Adrenal gland (tissue), 12 donors: ENCODE data around the gene PRKAR1B. TPM values are rescaled to one million over a fixed set of nuclear protein-coding genes. Genes with fewer than 3 reads are reported as not detected.

Source experiments
- DNase-seq, 7 donors: peaks; one replicate each; pipeline ENCODE4 v3.0.0-alpha.2; 2019 to 2020
- H3K27ac ChIP-seq, 5 donors: fragments of 200-600 bp; sonication (generic) in 4 of 5; 1 replicate in 3 of 5; 2 replicates in 2 of 5; pipeline versions ENCODE4 v1.5.1 to v1.8.0; 2016 to 2020; ENCODE audit warnings: mild to moderate bottlenecking in 1 of 5
- H3K27me3 ChIP-seq: fragments of 200-600 bp; 2 replicates; pipeline ENCODE4 v1.8.0; 2021
- H3K36me3 ChIP-seq, 2 donors: fragments of 200-600 bp; replicated peaks in 1 of 2; 1 replicate in 1 of 2; 2 replicates in 1 of 2; pipeline versions ENCODE4 v1.5.1 to v1.8.0; 2018 to 2022
- H3K4me1 ChIP-seq, 2 donors: fragments of 200-600 bp; replicated peaks in 1 of 2; 1 replicate in 1 of 2; 2 replicates in 1 of 2; pipeline versions ENCODE4 v1.5.1 to v1.8.0; 2018 to 2021
- H3K4me3 ChIP-seq, 4 donors: fragments of 200-600 bp; sonication (generic) in 3 of 4; one replicate each; pipeline ENCODE4 v1.5.1; 2016 to 2018
- H3K9me3 ChIP-seq, 3 donors: fragments of 200-600 bp; sonication (generic) in 1 of 3; replicated peaks in 1 of 3; 1 replicate in 2 of 3; 2 replicates in 1 of 3; pipeline versions ENCODE4 v1.5.1 to v1.8.0; 2016 to 2021
- CTCF ChIP-seq, 6 experiments: fragments of 450-650 bp in 4 of 6; fragments of 200-600 bp in 2 of 6; sonication (generic) in 1 of 6; IDR thresholded peaks; 1 replicate in 5 of 6; 2 replicates in 1 of 6; pipeline versions ENCODE4 v1.5.1 to v1.8.0; 2016 to 2021; ENCODE audit warnings: antibody characterized with exemption in 6 of 6, mild to moderate bottlenecking in 2 of 6, moderate library complexity in 1 of 6
- POLR2A ChIP-seq, 2 donors: fragments of 450-650 bp; IDR thresholded peaks; one replicate each; pipeline ENCODE4 v1.6.1; 2017; ENCODE audit warnings: antibody characterized with exemption in 2 of 2, mild to moderate bottlenecking in 2 of 2, moderate library complexity in 1 of 2
- WGBS, 4 donors: extraction: QIAGEN DNeasy Blood & Tissue Kit in 2 of 4; methylation state at CpG; one replicate each; pipeline versions ENCODE4 v1.1.5 to v1.1.7; 2013 to 2017; 5-methylcytosine and 5-hydroxymethylcytosine counted together
- intact Hi-C, 2 donors: fragments of 100-400 bp; cut with DNase I; formaldehyde crosslinking; loops; one replicate each; pipeline versions ENCODE4 v1.14.1 to v1.15.0; 2022 to 2023
- polyA plus RNA-seq, 3 donors: library from polyadenylated mRNA; stranded (reverse); fragments of 200-250 nt in 2 of 3; fragments of 350-450 nt in 1 of 3; fragmentation: Illumina TruSeq in 1 of 3; extraction: RNeasy Lipid Tissue Mini Kit (QIAGEN cat#74804) in 1 of 3; gene quantifications; one replicate each; pipeline ENCODE4 v1.2.3, GENCODE V29; 2013 to 2014
- total RNA-seq, 9 donors: library from RNA; depleted of rRNA in 4 of 9; stranded (reverse); fragments of >200 nt in 4 of 9; fragments of 120-200 nt in 1 of 9; fragmentation: NEBNext Ultra II Directional in 1 of 9; extraction: Animal tissue kit (Norgen Biotek cat#: 25700) in 1 of 9; gene quantifications; one replicate each; pipeline versions ENCODE4 v1.1.0 to v1.2.4, GENCODE V29; 2013 to 2023
- donor health status: healthy with polysubstance abuse.
- donor health status: Bipolar disorder and iron deficiency.
- donor health status: DM: yes; HTN: yes; CAD: no.
- donor health status: DM: no; HTN: no; CAD: no.
- donor health status: DM: no; HTN: no; CAD: no.
- donor health status: DM: yes; HTN: yes; CAD: no.

The PRKAR1B gene
- total and polyA plus RNA-seq, 12 donors = 5.2 to 21.5 (median 11.7) TPM

- H3K27ac ChIP-seq = no peak overlapping the region
- H3K4me1 ChIP-seq = no peaks in the 10 kb centered on the region
- TF ChIP-seq CTCF (IDR thresholded peaks at IDR 0.05) (no peak), POLR2A (IDR thresholded peaks at IDR 0.05) (no peak)
- H3K27me3 ChIP-seq = no peaks in the 10 kb centered on the region
- no peak overlapping the region for H3K4me3 ChIP-seq
- DNase-seq = no peak
- no peaks in the 10 kb centered on the region for H3K36me3 ChIP-seq
- peaks cover 0 to 13% (median 6%) of the 10 kb centered on the region in 3 donors for H3K9me3 ChIP-seq
- 85 to 91% (median 86%) methylated on average over 8 of the region's 8 CpGs for WGBS, 4 donors
- intact Hi-C loops = no loop called here
Measured at GRCh38 chr7:621572-622285, 105.4 kb downstream of the PRKAR1B start.

GRCh38 chr7:620885-621284 is 106.2 kb downstream of the PRKAR1B start:
- Histone ChIP-seq H3K4me1 (no peaks in the 10 kb centered on the region), H3K36me3 (no peaks in the 10 kb centered on the region), H3K27ac (no peak overlapping the region), H3K27me3 (no peaks in the 10 kb centered on the region), H3K4me3 (no peak overlapping the region), H3K9me3 (peaks cover 0 to 13% (median 6%) of the 10 kb centered on the region in 3 donors)
- TF ChIP-seq CTCF (IDR thresholded peaks at IDR 0.05) (no peak), POLR2A (IDR thresholded peaks at IDR 0.05) (no peak)
- no peak for DNase-seq
- intact Hi-C loops = no loop called here

GRCh38 chr7:620056-620455 is 107.0 kb downstream of the PRKAR1B start:
- 68 to 78% (median 72%) methylated on average over 5 of the region's 5 CpGs for WGBS, 4 donors
- H3K27ac ChIP-seq = no peak overlapping the region

GRCh38 chr7:619368-619840 is 107.7 kb downstream of the PRKAR1B start:
- no peaks in the 10 kb centered on the region for H3K36me3 ChIP-seq
- no peaks in the 10 kb centered on the region for H3K27me3 ChIP-seq
- H3K27ac ChIP-seq = no peak overlapping the region
- H3K9me3 ChIP-seq = peaks cover 0 to 3% (median 0%) of the 10 kb centered on the region in 3 donors
- H3K4me3 ChIP-seq = no peak overlapping the region
- H3K4me1 ChIP-seq = no peaks in the 10 kb centered on the region
- WGBS, 4 donors = 91 to 94% (median 92%) methylated on average over 5 of the region's 5 CpGs
- TF ChIP-seq CTCF (IDR thresholded peaks at IDR 0.05) (no peak), POLR2A (IDR thresholded peaks at IDR 0.05) (no peak)
- intact Hi-C loops = no loop called here
- no peak for DNase-seq

More at GRCh38 chr7:620056-620455, 107.0 kb downstream of the PRKAR1B start:
- Histone ChIP-seq H3K27me3 (no peaks in the 10 kb centered on the region), H3K4me3 (no peak overlapping the region), H3K9me3 (peaks cover 0 to 7% (median 3%) of the 10 kb centered on the region in 3 donors), H3K4me1 (no peaks in the 10 kb centered on the region), H3K36me3 (no peaks in the 10 kb centered on the region)
- no peak for TF ChIP-seq CTCF (IDR thresholded peaks at IDR 0.05)
- TF ChIP-seq POLR2A (IDR thresholded peaks at IDR 0.05) = no peak
- no peak for DNase-seq
- intact Hi-C loops = no loop called here
